Mucosa of stomach (tissue), 1 donor: ENCODE results near the gene ANK3.

ENCODE experiments used
- H3K27me3 ChIP-seq: one replicate; pipeline ENCODE4 v1.7.0; 2013; ENCODE audit warnings: mild to moderate bottlenecking, low read length; ENCODE audit not compliant: control insufficient read depth, insufficient read depth
- H3K36me3 ChIP-seq: one replicate; pipeline ENCODE4 v1.7.0; 2013; ENCODE audit warnings: low read length; ENCODE audit not compliant: control insufficient read depth, insufficient read depth
- H3K4me1 ChIP-seq: one replicate; pipeline ENCODE4 v1.7.0; 2013; ENCODE audit warnings: mild to moderate bottlenecking, low read length; ENCODE audit not compliant: control insufficient read depth, insufficient read depth
- H3K4me3 ChIP-seq: one replicate; pipeline ENCODE4 v1.7.0; 2013; ENCODE audit warnings: low read length
- H3K9ac ChIP-seq: one replicate; pipeline ENCODE4 v1.7.0; 2013; ENCODE audit warnings: mild to moderate bottlenecking, low read length, moderate library complexity
- H3K9me3 ChIP-seq: one replicate; pipeline ENCODE4 v1.7.0; 2013; ENCODE audit warnings: mild to moderate bottlenecking, low read length, moderate library complexity; ENCODE audit not compliant: control insufficient read depth
- donor health status: Pancreatic carcinoma.

The ANK3 gene

DNA sequence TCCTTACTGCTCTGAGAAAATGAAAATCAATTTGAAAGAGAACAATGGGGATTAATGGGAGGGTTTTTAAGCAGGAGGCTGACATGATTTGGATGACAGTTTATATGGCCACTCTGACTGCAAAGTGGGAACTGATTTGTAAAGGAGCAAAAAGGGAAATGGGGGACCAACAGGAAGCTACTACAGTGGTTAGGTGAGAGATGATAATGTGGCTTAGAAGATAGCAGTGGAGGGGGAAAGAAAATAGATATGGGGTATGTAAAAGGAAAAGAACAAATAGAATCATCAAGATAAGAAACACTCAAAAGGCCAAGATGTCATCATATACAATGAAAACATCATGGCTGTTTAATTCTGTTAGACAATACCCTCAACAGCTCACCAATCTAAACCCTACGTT, 177.5 kb downstream of the ANK3 start:
- Histone ChIP-seq H3K4me3 (no peak overlapping the region), H3K27me3 (no peaks in the 10 kb centered on the region), H3K36me3 (no peaks in the 10 kb centered on the region), H3K9me3 (no peaks in the 10 kb centered on the region), H3K9ac (no peak overlapping the region), H3K4me1 (no peaks in the 10 kb centered on the region)

GRCh38 chr10:60209874-60210570, 179.7 kb downstream of the ANK3 start:
- no peaks in the 10 kb centered on the region for H3K4me1 ChIP-seq
- no peak overlapping the region for H3K4me3 ChIP-seq
- no peak overlapping the region for H3K9ac ChIP-seq
- no peaks in the 10 kb centered on the region for H3K27me3 ChIP-seq
- no peaks in the 10 kb centered on the region for H3K36me3 ChIP-seq
- H3K9me3 ChIP-seq, result no peaks in the 10 kb centered on the region

GRCh38 chr10:60208676-60209269, 180.9 kb downstream of the ANK3 start:
- Histone ChIP-seq H3K4me1 (no peaks in the 10 kb centered on the region), H3K9me3 (no peaks in the 10 kb centered on the region), H3K27me3 (no peaks in the 10 kb centered on the region), H3K36me3 (no peaks in the 10 kb centered on the region), H3K9ac (no peak overlapping the region), H3K4me3 (no peak overlapping the region)

DNA sequence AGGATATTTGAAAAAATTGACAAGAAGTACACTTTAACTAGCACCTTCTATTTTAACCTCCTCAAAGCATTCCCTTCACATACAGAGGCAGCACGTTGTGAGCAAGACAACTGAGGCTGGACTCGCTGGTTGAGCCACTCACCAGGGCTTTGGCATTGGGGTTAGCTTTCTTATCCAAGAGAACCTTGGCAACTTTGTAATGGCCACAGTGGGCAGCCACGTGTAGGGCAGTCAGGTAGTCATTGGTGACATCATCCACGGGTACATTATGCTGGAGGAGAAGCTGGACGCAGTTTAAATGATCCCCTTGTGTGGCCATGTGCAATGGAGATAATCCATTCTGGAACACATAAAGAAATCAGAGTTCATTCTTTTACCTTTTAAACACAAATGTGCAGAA, 181.8 kb downstream of the ANK3 start:
- no peaks in the 10 kb centered on the region for H3K36me3 ChIP-seq
- H3K9ac ChIP-seq, result no peak overlapping the region
- no peaks in the 10 kb centered on the region for H3K4me1 ChIP-seq
- no peaks in the 10 kb centered on the region for H3K27me3 ChIP-seq
- no peaks in the 10 kb centered on the region for H3K9me3 ChIP-seq
- no peak overlapping the region for H3K4me3 ChIP-seq

DNA sequence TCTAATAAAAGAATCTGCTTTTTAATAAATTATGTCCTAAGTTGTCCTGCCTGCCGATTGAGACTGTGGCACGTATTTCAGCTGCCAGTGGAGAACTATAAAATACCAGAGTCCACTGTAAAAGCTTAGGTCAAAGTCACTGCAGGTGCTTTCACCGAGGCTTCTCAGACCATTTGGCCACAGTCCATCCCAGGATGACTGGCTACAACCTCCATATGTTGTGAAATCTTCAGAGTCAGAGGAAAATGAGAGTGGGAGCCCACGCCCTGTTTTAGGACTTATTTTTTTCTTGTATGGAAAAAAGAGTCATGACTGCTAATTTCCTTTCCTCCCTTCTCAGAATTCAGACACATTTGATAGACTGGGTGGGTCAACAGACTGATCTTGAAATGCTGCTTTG, 182.9 kb downstream of the ANK3 start:
- Histone ChIP-seq H3K4me1 (no peaks in the 10 kb centered on the region), H3K36me3 (no peaks in the 10 kb centered on the region), H3K9ac (no peak overlapping the region), H3K4me3 (no peak overlapping the region), H3K27me3 (no peaks in the 10 kb centered on the region), H3K9me3 (no peaks in the 10 kb centered on the region)

DNA sequence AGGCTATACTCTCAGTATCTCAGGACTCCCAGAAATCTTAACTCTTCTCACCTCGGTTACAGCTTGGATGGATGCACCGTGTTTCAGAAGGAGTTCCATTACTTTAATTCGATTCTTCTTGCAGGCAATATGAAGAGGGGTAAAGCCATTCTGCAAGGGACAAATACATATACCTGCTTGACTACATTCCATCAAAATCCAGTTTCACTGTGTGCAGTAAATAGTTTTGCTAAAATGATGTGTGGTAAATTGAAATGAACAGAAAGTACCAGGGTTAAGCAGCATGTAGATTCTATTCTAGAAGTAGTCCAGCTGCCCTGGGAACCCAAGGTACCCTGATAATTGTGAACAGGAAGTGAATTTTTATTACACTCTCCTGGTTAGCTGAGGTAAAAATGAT, 183.9 kb downstream of the ANK3 start:
- Histone ChIP-seq H3K27me3 (no peaks in the 10 kb centered on the region), H3K4me1 (no peaks in the 10 kb centered on the region), H3K4me3 (no peak overlapping the region), H3K36me3 (no peaks in the 10 kb centered on the region), H3K9me3 (no peaks in the 10 kb centered on the region), H3K9ac (no peak overlapping the region)

- Histone ChIP-seq H3K4me3 (no peak overlapping the region), H3K9me3 (no peaks in the 10 kb centered on the region), H3K27me3 (no peaks in the 10 kb centered on the region), H3K4me1 (no peaks in the 10 kb centered on the region), H3K36me3 (no peaks in the 10 kb centered on the region), H3K9ac (no peak overlapping the region)
Observed at GRCh38 chr10:60203993-60204618, 185.6 kb downstream of the ANK3 start.

DNA sequence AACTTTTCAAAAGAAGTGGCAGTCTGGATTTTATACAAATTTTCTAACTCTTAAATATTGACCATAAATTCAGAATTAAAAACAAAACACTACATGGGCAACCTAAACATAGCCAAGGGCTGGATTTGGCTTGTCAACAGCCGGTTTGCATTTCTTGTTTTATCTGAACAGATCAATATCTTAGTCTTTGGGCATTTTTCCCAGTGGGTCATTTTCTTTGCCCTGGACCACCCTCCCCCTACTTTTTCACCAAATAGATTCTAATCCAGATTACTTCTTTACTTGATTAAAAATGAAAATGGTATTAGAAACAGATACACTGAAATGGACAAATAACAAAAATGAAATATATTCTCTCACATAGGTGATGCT, 189.0 kb downstream of the ANK3 start:
- H3K9ac ChIP-seq, result no peak overlapping the region
- H3K4me1 ChIP-seq, result no peaks in the 10 kb centered on the region
- H3K36me3 ChIP-seq, result no peaks in the 10 kb centered on the region
- H3K9me3 ChIP-seq, result no peaks in the 10 kb centered on the region
- no peaks in the 10 kb centered on the region for H3K27me3 ChIP-seq
- H3K4me3 ChIP-seq, result no peak overlapping the region

DNA sequence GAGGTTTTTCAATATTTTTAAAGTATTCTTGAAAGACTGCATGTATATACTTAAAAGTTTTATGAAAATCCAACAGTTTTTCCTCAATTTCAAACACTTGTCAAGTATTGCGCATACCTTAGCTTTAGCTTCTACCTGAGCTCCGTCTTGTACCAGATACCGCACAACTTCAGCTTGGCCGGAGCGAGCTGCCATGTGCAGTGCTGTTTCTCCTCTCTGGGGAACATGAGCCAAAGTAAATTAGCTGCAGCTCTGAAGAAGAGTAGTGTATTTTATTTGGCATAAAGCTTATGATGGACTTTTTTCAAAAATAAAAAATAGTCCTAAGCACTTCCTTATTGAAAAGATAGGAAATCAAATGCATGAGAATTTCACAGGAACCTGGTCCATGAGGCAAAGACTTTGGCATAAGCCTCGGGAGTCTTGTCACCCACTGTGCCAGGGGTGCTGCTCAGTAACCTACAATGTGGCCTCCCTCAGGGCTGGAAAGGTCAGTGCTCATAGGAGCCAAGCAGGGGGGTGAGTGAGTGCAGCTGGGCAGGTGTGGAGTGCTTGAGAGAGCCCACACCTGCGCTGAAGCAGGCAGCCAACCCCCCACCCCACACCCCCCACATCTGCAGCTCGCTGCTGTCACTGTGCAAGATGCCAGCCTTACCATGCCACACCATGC, 189.5 kb downstream of the ANK3 start:
- no peaks in the 10 kb centered on the region for H3K9me3 ChIP-seq
- H3K4me1 ChIP-seq, result no peaks in the 10 kb centered on the region
- H3K36me3 ChIP-seq, result no peaks in the 10 kb centered on the region
- no peak overlapping the region for H3K9ac ChIP-seq
- no peaks in the 10 kb centered on the region for H3K27me3 ChIP-seq
- H3K4me3 ChIP-seq, result no peak overlapping the region

DNA sequence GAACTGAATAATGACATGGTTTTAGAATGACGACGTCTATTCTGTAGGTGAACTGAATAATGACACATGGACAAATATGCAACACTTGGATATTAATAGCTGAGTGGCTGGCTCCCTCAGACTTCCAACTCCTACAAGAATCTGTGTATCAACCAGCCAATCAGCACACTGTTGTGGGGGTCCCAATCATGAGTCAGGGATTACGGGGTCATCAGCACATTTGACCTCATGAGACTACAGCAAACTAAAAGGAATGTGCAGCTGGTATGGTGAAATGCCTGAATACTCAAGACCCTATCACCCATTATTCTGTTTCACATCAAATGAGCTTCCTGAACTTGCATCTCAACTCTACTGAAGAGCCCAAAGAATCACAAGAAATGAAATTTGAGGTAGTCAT, 192.5 kb downstream of the ANK3 start:
- no peak overlapping the region for H3K9ac ChIP-seq
- no peaks in the 10 kb centered on the region for H3K9me3 ChIP-seq
- H3K36me3 ChIP-seq, result no peaks in the 10 kb centered on the region
- H3K27me3 ChIP-seq, result no peaks in the 10 kb centered on the region
- no peak overlapping the region for H3K4me3 ChIP-seq
- no peaks in the 10 kb centered on the region for H3K4me1 ChIP-seq

GRCh38 chr10:60194421-60194820, 195.3 kb downstream of the ANK3 start:
- Histone ChIP-seq H3K9me3 (no peaks in the 10 kb centered on the region), H3K27me3 (no peaks in the 10 kb centered on the region), H3K36me3 (no peaks in the 10 kb centered on the region), H3K4me3 (no peak overlapping the region), H3K4me1 (no peaks in the 10 kb centered on the region), H3K9ac (no peak overlapping the region)

DNA sequence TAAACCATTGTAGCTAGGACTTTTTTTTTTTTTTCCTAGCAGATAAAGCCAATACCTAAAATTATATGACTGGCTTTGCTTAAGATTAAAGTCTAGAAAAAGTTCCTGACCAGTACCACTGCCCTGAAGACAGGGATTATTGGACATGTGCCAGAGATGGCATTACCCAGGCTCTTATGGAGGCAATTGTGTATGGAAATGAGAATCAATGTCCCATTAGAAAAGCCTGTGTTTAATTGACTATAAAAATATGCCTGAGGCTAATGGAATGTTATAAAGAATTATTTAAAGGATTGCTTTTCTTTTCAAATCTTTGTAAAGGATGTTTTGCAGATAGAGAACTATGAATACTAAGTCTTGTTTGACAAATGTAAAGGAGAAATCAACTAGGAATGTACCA, 196.7 kb downstream of the ANK3 start:
- Histone ChIP-seq H3K4me1 (peaks cover 7% of the 10 kb centered on the region), H3K36me3 (no peaks in the 10 kb centered on the region), H3K27me3 (no peaks in the 10 kb centered on the region), H3K9me3 (no peaks in the 10 kb centered on the region), H3K4me3 (no peak overlapping the region), H3K9ac (no peak overlapping the region)
